ENCODE measurements around the gene RTKN2. TPM values are rescaled to one million over a fixed set of nuclear protein-coding genes. Genes with fewer than 3 reads are reported as not detected.

RTKN2 gene
- total and polyA plus RNA-seq, 9 of the 15 experiments (the other 6 are each of a cell fraction or from before 2014, with no cell fraction given): 0.03 to 0.11 (median 0.05) TPM; not detected in 2

- ChIA-PET POLR2A (interaction anchor here (0.6 kb wide), 1 partner anchor 729 kb away, joined by 3 read pairs; no protein-coding TSS in a partner anchor), CTCF (ENCODE audit: low intra/inter-chr PET ratio) (no interaction called here)
- intact Hi-C loops (cut with micrococcal nuclease): no loop called here
- Histone ChIP-seq H2AFZ (ENCODE audit: low read depth, low read length) (no peak overlapping the region), H3K79me2 (ENCODE audit: control insufficient read depth, insufficient read depth, low read length) (no peaks in the 10 kb centered on the region), H3K27me3 (ENCODE audit: control insufficient read depth in 2 of 2, insufficient read depth in 2 of 2, low read length in 2 of 2) (no peaks in the 10 kb centered on the region), H3K9me3 (replicated peaks; ENCODE audit: control insufficient read depth, insufficient read depth, low read depth, low read length) (no peaks in the 10 kb centered on the region), H3K4me2 (ENCODE audit: insufficient read depth, low read length) (no peak overlapping the region), H4K20me1 (replicated peaks; ENCODE audit: control insufficient read depth, insufficient read depth, low read length) (no peaks in the 10 kb centered on the region), H3K27ac (ENCODE audit: extremely low read depth, low read depth, low read length) (no peak overlapping the region), H3K36me3 (ENCODE audit: control insufficient read depth, insufficient read depth, low read length) (no peaks in the 10 kb centered on the region), H3K4me3 (no peak overlapping the region), H3K9ac (ENCODE audit: insufficient read depth in 1 of 2, low read depth in 2 of 2, low read length in 2 of 2) (no peak overlapping the region), H3K4me1 (replicated peaks in 1 of 2; ENCODE audit: control insufficient read depth in 2 of 2, insufficient read depth in 2 of 2, low read length in 2 of 2) (no peaks in the 10 kb centered on the region), H3K9me1 (ENCODE audit: control insufficient read depth, insufficient read depth, low read length) (no peaks in the 10 kb centered on the region)
- no peak for ATAC-seq
- no TSS peak for BruUV-seq (replicated peaks)
- FAIRE-seq: no peak
- in situ Hi-C loops (cut with MboI): no loop called here
- WGBS (ENCODE audit: insufficient coverage, low coverage, missing lambda C conversion rate): 1% methylated on average over 6 of the region's 6 CpGs
- DNase-seq (ENCODE audit: extremely low read depth in 1 of 4, low spot score in 3 of 4): no peak
- TF ChIP-seq NCOA6 (IDR thresholded peaks at IDR 0.05) (no peak), E2F4 (CRISPR knock-in tag; IDR thresholded peaks at IDR 0.05; ENCODE audit: low read depth) (no peak), ZZZ3 (IDR thresholded peaks at IDR 0.05) (no peak), ZNF174 (CRISPR knock-in tag; IDR thresholded peaks at IDR 0.05) (no peak)
- TF ChIP-seq, protein P1, sequence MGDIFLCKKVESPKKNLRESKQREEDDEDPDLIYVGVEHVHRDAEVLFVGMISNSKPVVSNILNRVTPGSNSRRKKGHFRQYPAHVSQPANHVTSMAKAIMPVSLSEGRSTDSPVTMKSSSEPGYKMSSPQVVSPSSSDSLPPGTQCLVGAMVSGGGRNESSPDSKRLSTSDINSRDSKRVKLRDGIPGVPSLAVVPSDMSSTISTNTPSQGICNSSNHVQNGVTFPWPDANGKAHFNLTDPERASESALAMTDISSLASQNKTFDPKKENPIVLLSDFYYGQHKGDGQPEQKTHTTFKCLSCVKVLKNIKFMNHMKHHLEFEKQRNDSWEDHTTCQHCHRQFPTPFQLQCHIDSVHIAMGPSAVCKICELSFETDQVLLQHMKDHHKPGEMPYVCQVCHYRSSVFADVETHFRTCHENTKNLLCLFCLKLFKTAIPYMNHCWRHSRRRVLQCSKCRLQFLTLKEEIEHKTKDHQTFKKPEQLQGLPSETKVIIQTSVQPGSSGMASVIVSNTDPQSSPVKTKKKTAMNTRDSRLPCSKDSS (IDR thresholded peaks at IDR 0.05; ENCODE audit: low read depth, partially characterized antibody): no peak
Measured at GRCh38 chr10:62317257-62317656, 48.6 kb upstream of the RTKN2 start.

Data from K562 (cell line).